Activated T-helper 1 cell treated with Interleukin-2 at 50 U/mL for 16 hours (primary cell): ENCODE data around the gene NCR3LG1.
A peak's percentile ranks its signal among the peaks of the same experiment; 100 is the strongest.

Source experiments
- DNase-seq: peaks from one replicate; pipeline ENCODE4 v3.0.0-alpha.2; 2020; ENCODE audit warnings: low read depth

NCR3LG1 gene

GRCh38 chr11:17371614-17372013 is 20.0 kb downstream of the NCR3LG1 start:
- DNase-seq = no peak

DNA sequence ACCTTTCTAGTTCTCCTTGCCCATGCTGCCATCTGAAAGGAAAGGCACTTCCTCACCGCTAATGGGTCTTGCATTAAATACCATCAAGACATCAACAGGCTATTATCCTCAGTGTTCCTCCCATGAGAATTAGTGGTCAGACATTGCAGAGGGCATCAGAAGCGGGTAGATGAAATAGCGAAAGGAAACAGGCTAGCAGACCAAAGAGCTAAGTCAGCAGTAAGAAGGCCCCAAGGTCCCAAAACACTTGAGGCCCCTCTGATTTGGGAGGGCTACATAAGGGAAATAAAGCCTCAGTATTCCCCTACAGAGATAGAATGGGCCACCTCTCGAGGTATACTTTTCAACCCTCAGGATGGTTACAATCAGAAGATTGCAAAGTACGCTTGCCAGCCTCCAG is 23.9 kb downstream of the NCR3LG1 start:
- DNase-seq = no peak

- DNase-seq = no peak
Measured at GRCh38 chr11:17376493-17376892, 24.9 kb downstream of the NCR3LG1 start.

DNA sequence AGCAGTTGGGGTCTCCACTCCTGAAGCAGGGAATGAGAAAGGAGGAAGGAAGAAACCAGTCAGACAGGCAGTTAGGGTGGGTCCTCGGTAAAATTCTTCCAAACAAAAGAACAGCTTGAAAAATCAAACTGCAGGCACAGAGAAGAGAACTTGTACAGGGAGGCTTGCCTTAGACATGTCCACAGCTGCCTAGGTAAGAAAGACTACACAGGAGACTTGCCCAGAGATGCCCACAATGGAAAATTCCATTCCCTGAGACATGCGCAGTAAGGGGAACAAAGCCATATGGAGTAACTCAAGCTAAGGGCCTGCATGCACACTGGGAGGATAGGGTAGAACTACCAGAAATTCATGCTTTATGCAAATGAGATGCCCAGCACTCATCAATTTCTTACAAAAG is 27.1 kb downstream of the NCR3LG1 start:
- no peak for DNase-seq

DNA sequence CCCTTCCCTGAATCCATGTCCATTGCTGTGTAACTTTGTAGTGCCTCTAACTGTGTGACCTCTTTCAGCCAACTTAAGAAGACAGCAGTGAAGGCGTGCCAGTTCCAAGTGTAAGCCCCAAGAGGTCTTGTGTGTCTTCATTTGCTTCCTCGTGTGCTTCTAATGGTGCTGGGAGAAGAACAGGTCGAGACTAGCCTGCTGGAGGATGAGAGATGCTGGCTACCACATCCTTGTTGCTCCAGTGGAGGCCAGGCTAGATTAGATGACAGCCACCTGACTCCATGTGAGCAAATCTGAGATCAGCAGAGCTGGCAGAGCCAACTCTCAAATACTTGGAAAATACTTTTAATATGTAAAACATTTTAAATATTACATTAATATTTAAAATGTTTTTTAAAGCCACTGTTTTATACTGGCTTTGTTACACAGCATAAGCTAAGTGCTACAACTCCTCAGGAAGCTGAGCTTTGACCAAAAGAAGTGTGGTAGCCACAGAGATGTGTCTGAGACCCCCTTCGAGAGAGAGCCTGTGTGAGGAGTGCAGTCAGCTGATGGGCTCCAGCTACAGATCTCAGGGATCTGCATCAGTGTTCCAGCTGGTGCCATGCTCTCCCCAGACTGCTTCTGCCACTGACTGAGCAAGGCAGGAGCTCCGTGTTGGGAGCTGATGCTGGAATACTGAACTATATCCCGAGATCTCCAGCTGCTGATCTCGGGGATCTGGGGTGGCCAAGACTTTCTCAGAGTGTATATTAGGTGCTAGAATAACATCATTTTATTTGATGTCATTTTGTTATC is 28.0 kb downstream of the NCR3LG1 start:
- DNase-seq = no peak

- no peak for DNase-seq
Measured at GRCh38 chr11:17381156-17381555, 29.6 kb downstream of the NCR3LG1 start.

GRCh38 chr11:17382046-17382728 is 30.6 kb downstream of the NCR3LG1 start:
- no peak for DNase-seq

DNA sequence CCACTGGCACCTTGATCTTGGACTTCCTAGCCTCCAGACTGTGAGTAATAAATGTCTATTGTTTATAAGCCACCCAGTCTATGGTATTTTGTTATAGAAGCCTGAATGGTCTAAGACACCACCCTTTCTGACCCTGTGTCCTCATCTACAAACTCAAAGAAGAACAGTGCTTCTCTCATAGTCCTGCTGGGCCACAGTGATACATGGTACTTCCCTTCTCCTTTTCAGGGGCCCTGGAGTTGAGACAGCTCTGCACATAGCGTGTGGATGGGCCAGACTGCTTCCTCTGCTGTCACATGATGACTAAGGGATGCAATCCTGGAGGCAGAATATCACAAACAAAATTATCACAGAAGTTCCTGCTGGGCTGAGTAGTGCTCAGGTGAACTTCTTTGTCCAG is 31.9 kb downstream of the NCR3LG1 start:
- no peak for DNase-seq

GRCh38 chr11:17384002-17384511 is 32.5 kb downstream of the NCR3LG1 start:
- peak; percentile 60 for DNase-seq

- DNase-seq = no peak
Measured at GRCh38 chr11:17385492-17385891, 33.9 kb downstream of the NCR3LG1 start.

DNA sequence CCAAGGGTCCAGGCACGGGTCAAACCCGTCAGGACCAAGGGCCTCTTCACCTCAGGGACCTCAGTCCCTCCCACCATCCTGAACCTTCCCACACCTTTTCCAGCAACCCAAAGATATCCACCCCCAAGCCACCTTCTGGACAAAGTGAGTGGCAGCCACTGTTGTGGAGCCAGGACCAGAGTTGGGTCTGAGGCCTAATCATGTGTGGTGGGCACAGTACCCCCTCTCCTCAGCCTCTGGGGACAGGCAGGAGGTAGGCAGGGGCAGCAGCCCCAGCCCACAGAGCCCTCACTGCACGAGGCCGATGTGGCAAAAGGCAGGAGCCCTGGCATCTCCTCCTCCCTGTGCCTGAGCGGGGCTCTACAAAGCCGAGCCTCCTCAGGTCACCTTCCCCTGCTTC is 34.3 kb downstream of the NCR3LG1 start:
- no peak for DNase-seq

DNA sequence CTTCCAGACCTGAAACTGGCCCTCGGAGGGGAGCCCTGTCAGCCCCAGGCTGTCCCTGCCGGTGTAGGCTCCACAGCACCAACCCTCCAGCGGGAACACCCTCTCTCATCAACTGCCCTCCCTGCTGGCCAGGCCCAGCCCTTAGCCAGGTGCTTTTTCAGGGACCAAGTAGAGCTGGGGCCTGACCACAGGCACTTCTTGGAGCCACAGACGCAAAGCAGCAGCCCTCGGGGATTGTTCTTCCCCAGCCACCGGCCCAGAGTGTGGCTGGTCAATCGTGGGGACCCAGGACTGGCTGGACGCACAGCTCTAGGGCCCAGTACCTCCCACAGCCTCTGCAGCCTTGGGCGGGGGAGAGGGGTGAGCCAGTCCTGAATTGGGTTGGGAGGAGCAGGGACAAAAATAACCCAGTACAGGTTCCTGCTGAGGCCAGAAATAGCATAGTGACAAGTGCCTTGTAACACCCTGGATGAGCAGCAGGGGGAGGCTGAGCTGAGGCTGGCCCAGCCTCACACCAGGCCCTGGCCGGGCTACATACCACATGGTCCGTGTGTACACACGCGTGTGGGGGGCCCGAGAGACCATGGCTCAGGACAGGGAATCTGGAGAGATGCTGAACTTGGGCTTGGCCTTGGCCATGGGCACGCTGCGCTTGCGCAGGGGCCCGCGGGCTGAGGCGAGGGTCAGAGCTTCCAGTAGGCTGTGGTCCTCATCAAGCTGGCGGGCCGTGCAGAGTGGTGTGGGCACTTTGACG is 34.9 kb downstream of the NCR3LG1 start:
- no peak for DNase-seq

GRCh38 chr11:17387254-17387653 is 35.7 kb downstream of the NCR3LG1 start:
- DNase-seq = no peak

- no peak for DNase-seq
Measured at GRCh38 chr11:17387811-17388210, 36.2 kb downstream of the NCR3LG1 start.

GRCh38 chr11:17388609-17389210 is 37.1 kb downstream of the NCR3LG1 start, which contains the start of gene KCNJ11:
Gene KCNJ11, minus strand, starts transcription at chr11:17388659. Its CDS starts 568 bp downstream, at chr11:17388091.
- DNase-seq = no peak

DNA sequence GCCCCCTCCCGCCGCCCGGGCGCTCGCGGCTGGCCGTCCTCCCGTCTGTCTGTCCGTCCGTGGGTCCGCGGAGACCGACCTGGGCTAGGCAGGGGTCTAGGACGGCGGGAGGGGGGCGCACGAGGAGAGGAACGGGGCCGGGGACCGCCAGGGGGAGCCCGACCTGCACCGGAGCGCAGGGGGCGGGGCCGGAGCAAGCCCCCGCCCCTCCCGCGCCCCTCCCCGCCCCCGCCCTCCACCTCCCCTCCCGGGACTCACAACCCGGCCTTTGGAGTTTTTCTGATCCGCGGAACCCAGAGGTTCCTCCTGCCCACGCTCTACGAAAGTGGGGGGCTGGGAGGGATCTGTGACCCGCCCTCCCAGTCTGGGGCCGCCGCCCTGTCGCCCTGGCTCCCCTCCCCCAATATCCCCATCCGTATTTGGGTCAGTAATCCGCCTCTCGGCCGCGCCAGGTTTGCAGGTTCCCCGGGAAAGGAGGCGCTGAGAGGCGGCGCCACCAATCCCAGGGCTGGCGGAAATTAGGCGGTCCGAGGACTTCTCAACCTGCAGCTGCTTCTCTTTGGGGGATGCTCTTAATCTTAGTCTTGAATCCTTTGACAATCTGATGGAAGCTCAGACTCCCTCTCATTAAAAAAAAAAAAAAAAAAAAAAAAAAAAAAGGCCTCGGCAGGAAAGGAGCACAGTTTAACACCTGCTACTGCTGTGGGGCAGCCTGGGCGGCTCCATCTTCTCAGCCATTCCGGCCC is 37.8 kb downstream of the NCR3LG1 start:
- peak; percentile 72 for DNase-seq

DNA sequence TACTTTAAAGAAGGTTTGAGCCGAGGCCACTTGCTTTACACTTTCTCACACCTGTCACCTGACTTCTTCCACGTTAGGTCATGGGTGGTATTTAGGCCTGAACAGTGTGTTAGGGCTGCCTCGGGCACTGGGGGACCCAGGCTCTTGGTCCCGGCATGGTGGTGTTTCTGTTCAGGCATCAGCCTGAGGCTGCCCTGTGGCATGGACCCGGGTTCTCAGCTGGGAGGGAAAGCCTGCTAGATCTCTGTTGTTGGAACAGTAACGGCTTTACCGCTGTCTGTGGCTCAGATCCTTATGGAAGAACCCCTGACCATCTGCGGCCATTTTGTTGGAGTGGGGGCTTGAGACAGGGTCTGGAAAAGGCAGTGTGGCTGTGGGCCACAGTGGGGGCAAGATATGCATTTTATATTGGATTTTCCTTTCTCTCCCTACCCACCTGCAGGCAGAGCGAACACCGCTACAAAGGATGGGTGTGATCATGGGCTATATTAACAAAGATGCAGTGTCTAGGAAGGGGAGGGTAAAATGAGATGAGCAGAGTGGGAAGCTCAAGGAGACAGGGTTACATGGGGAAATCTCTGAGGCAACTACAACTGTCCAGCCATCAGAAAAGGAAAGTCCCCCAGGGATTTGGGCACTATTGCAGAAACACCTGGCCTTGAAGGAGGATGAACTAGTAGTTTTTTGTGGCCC is 38.5 kb downstream of the NCR3LG1 start:
- DNase-seq = no peak

- DNase-seq = no peak
Measured at GRCh38 chr11:17391493-17392355, 40.1 kb downstream of the NCR3LG1 start.

DNA sequence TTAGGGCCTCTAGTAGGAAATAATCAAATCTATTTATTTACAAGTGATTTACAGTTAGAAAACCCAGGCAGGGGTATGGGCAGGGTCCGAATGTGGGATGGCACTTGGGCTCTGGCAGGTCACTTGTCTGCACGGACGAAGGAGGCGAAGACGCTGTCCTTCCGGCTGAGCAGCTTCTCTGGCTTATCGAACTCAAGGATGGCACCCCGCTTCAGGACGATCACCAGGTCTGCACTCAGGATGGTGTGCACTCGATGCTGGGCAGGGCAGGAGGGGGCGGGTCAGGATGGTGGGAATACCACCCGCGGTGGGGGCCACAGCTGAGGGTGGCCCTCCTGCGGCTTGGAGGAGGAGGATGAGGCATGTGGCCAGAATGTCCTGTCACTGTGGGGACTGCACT is 41.3 kb downstream of the NCR3LG1 start:
- no peak for DNase-seq

- DNase-seq = no peak
Measured at GRCh38 chr11:17393472-17393871, 41.9 kb downstream of the NCR3LG1 start.
